ENCODE measurements around the gene PHEX.

DNA sequence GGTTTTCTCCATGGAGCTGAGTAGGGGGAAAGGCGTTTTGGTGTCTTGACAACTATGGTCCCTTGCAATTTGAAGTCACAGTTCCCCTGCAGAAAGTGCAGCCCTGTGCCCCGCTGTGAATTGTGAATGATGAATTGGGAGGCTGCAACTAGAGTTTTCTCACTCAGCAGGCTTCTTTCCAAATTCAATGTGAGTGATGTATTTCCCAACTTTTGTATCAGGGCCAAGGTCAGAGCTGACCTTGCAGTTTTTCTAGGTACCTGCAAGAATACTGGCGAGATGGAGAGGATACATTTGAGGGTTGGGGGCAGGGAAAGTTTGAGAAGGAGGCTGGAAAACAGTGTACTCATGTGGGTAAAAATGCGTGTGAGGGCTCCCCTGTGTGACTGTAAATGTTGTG lies 11.7 kb downstream of the PHEX start:
- TF ChIP-seq, protein P1, sequence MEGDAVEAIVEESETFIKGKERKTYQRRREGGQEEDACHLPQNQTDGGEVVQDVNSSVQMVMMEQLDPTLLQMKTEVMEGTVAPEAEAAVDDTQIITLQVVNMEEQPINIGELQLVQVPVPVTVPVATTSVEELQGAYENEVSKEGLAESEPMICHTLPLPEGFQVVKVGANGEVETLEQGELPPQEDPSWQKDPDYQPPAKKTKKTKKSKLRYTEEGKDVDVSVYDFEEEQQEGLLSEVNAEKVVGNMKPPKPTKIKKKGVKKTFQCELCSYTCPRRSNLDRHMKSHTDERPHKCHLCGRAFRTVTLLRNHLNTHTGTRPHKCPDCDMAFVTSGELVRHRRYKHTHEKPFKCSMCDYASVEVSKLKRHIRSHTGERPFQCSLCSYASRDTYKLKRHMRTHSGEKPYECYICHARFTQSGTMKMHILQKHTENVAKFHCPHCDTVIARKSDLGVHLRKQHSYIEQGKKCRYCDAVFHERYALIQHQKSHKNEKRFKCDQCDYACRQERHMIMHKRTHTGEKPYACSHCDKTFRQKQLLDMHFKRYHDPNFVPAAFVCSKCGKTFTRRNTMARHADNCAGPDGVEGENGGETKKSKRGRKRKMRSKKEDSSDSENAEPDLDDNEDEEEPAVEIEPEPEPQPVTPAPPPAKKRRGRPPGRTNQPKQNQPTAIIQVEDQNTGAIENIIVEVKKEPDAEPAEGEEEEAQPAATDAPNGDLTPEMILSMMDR (IDR thresholded peaks at IDR 0.05; ENCODE audit: insufficient read depth, low read length, poor library complexity, severe bottlenecking) = no peak
- TF ChIP-seq EZH2phosphoT487 (conservative IDR thresholded peaks at IDR 0.05; ENCODE audit: low read length) = no peak
